Right lobe of liver (tissue), 6 donors: ENCODE results near the gene CACNB4. TPM values are rescaled to one million over a fixed set of nuclear protein-coding genes. Genes with fewer than 3 reads are reported as not detected.

ENCODE experiments used
- ATAC-seq, 4 donors: fragments of 200-7000 bp; cut with Tn5 transposase; one replicate each; pipeline ENCODE4 v1.9.1; 2020; ENCODE audit warnings: mild to moderate bottlenecking in 4 of 4, moderate library complexity in 4 of 4
- DNase-seq, 3 donors: peaks; one replicate each; pipeline ENCODE4 v3.0.0-alpha.2; 2020
- H3K27ac ChIP-seq, 3 donors: fragments of 200-600 bp; one replicate each; pipeline ENCODE4 v1.8.0; 2022
- H3K27me3 ChIP-seq, 2 donors: fragments of 200-600 bp; one replicate each; pipeline ENCODE4 v1.8.0; 2022
- H3K36me3 ChIP-seq, 4 donors: fragments of 200-600 bp; sonication (generic) in 1 of 4; one replicate each; pipeline versions ENCODE4 v1.5.1 to v1.8.0; 2017 to 2022; ENCODE audit warnings: control low read depth in 1 of 4
- H3K4me1 ChIP-seq, 4 donors: fragments of 200-600 bp; sonication (generic) in 1 of 4; one replicate each; pipeline versions ENCODE4 v1.5.1 to v1.8.0; 2017 to 2022; ENCODE audit warnings: control low read depth in 1 of 4
- H3K4me3 ChIP-seq, 3 donors: fragments of 200-600 bp; one replicate each; pipeline ENCODE4 v1.8.0; 2022
- H3K9me3 ChIP-seq, 4 donors: fragments of 200-600 bp; sonication (generic) in 1 of 4; one replicate each; pipeline versions ENCODE4 v1.5.1 to v1.8.0; 2017 to 2022; ENCODE audit warnings: control low read depth in 1 of 4
- CTCF ChIP-seq, 4 donors: fragments of 200-600 bp in 3 of 4; fragments of 450-650 bp in 1 of 4; IDR thresholded peaks; one replicate each; pipeline versions ENCODE4 v1.5.1 to v1.8.0; 2016 to 2022; ENCODE audit warnings: antibody characterized with exemption in 4 of 4, mild to moderate bottlenecking in 2 of 4
- POLR2A ChIP-seq: fragments of 450-650 bp; IDR thresholded peaks from one replicate; pipeline ENCODE4 v1.6.1; 2017; ENCODE audit warnings: antibody characterized with exemption, mild to moderate bottlenecking
- WGBS: methylation state at CpG from one replicate; pipeline ENCODE4 v1.1.6; 2018; ENCODE audit warnings: low coverage, low lambda C conversion rate; ENCODE audit not compliant: insufficient coverage; ENCODE audit errors: missing lambda C conversion rate; 5-methylcytosine and 5-hydroxymethylcytosine counted together
- intact Hi-C, 2 donors: fragments of 100-400 bp; cut with DNase I; formaldehyde crosslinking; loops; one replicate each; pipeline versions ENCODE4 v1.11.2 to v1.14.1; 2022
- total RNA-seq, 6 experiments: library from RNA; depleted of rRNA in 2 of 6; stranded (reverse); fragments of >200 nt in 2 of 6; fragmentation: NEBNext Ultra II Directional in 3 of 6; extraction: Animal tissue kit (Norgen Biotek cat#: 25700) in 3 of 6; gene quantifications; one replicate each; pipeline versions ENCODE4 v1.1.0 to v1.2.4, GENCODE V29; 2016 to 2023
- donor health status: DM: no; HTN: yes; CAD: no.
- donor health status: DM: no; HTN: no; CAD: no.
- donor health status: DM: no; HTN: no; CAD: no.
- donor health status: DM: no; HTN: yes; CAD: no.
- donor health status: DM: no; HTN: yes; CAD: no.

CACNB4 gene
- total RNA-seq, 6 experiments from 2014 or later, result 0.06 to 0.49 (median 0.25) TPM

GRCh38 chr2:151975460-151976414 lies 123.1 kb downstream of the CACNB4 start:
- no peak for DNase-seq
- intact Hi-C loops, result no loop called here
- Histone ChIP-seq H3K27me3 (no peaks in the 10 kb centered on the region), H3K36me3 (no peaks in the 10 kb centered on the region), H3K27ac (no peak overlapping the region), H3K9me3 (no peaks in the 10 kb centered on the region), H3K4me3 (no peak overlapping the region), H3K4me1 (no peaks in the 10 kb centered on the region)
- 72% methylated on average over 13 of the region's 15 CpGs for WGBS
- no peak for ATAC-seq
- no peak for TF ChIP-seq POLR2A
- TF ChIP-seq CTCF (IDR thresholded peaks at IDR 0.05), result no peak

GRCh38 chr2:151974988-151975387 lies 123.9 kb downstream of the CACNB4 start:
- Histone ChIP-seq H3K4me1 (no peaks in the 10 kb centered on the region), H3K9me3 (no peaks in the 10 kb centered on the region), H3K36me3 (no peaks in the 10 kb centered on the region), H3K27me3 (no peaks in the 10 kb centered on the region), H3K4me3 (no peak overlapping the region), H3K27ac (no peak overlapping the region)
- ATAC-seq (no peak), DNase-seq (no peak)
- 82% methylated on average over 1 of the region's 3 CpGs for WGBS
- intact Hi-C loops, result no loop called here
- no peak for TF ChIP-seq CTCF (IDR thresholded peaks at IDR 0.05)
- TF ChIP-seq POLR2A, result no peak

- no peaks in the 10 kb centered on the region for H3K4me1 ChIP-seq
- WGBS, result 37% methylated on average over 8 of the region's 8 CpGs
- TF ChIP-seq CTCF (IDR thresholded peaks at IDR 0.05) (no peak), POLR2A (no peak)
- H3K27ac ChIP-seq, result no peak overlapping the region
- H3K27me3 ChIP-seq, result no peaks in the 10 kb centered on the region
- H3K4me3 ChIP-seq, result no peak overlapping the region
- no peak for DNase-seq
- no peaks in the 10 kb centered on the region for H3K36me3 ChIP-seq
- ATAC-seq, result no peak
- intact Hi-C loops, result no loop called here
- H3K9me3 ChIP-seq, result no peaks in the 10 kb centered on the region
Measured at GRCh38 chr2:151973901-151974199, 125.0 kb downstream of the CACNB4 start.

GRCh38 chr2:151973013-151973900 lies 125.6 kb downstream of the CACNB4 start:
- intact Hi-C loops, result no loop called here
- 85% methylated on average over 8 of the region's 8 CpGs for WGBS
- DNase-seq, result no peak
- no peak for ATAC-seq
- no peak overlapping the region for H3K27ac ChIP-seq
- no peak overlapping the region for H3K4me3 ChIP-seq
- TF ChIP-seq CTCF (IDR thresholded peaks at IDR 0.05), result no peak
- no peak for TF ChIP-seq POLR2A
- no peaks in the 10 kb centered on the region for H3K4me1 ChIP-seq
- H3K36me3 ChIP-seq, result no peaks in the 10 kb centered on the region
- no peaks in the 10 kb centered on the region for H3K9me3 ChIP-seq
- no peaks in the 10 kb centered on the region for H3K27me3 ChIP-seq
